ENCODE measurements around the gene APCDD1L. TPM values are rescaled to one million over a fixed set of nuclear protein-coding genes. Genes with fewer than 3 reads are reported as not detected.

The APCDD1L gene
- total RNA-seq, 1 donor from 2014 or later: 0.86 TPM

DNA sequence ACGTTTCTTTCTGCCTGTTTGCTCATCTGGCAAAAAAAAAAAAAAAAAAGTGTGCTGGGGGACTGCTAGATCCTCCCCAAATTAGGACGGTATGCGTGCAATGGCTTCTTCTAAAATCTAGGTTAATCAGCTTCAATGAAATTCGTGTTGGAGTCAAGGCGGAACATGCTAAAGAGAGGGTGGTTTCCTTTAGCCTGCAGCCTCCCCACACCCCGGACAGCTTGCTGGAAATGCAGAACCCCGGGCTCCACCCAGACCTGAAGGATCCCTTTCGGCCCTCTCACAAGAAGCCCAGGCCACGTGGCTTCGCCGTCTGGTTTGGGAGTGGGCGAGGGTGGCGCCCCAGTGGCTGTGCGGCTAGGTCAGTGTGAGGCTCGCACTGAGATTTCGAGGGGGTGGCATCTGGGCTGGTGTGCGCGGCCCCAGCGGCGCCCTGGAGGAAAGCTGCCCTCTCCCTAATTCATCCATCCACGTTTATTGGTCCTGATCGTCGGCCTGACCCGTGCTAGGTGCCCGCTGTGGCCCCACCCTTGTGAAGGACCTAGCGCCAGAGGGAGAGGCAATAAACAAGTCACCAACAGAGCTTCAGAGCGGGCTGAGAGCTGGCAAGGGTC is 49.0 kb downstream of the APCDD1L start:
- no peak for DNase-seq (ENCODE audit: low read depth)
- no peak overlapping the region for H3K4me3 ChIP-seq (ENCODE audit: low read depth, low read length)
- no peak for TF ChIP-seq CTCF (conservative IDR thresholded peaks at IDR 0.05; ENCODE audit: low read depth, low read length)

- no peak for TF ChIP-seq CTCF (conservative IDR thresholded peaks at IDR 0.05; ENCODE audit: low read depth, low read length)
- DNase-seq (ENCODE audit: low read depth): no peak
- no peak overlapping the region for H3K4me3 ChIP-seq (ENCODE audit: low read depth, low read length)
Measured at GRCh38 chr20:58464838-58465237, 50.4 kb downstream of the APCDD1L start.

- no peak for DNase-seq (ENCODE audit: low read depth)
- TF ChIP-seq CTCF (conservative IDR thresholded peaks at IDR 0.05; ENCODE audit: low read depth, low read length): no peak
- H3K4me3 ChIP-seq (ENCODE audit: low read depth, low read length): no peak overlapping the region
Measured at GRCh38 chr20:58463256-58463655, 51.9 kb downstream of the APCDD1L start.

DNA sequence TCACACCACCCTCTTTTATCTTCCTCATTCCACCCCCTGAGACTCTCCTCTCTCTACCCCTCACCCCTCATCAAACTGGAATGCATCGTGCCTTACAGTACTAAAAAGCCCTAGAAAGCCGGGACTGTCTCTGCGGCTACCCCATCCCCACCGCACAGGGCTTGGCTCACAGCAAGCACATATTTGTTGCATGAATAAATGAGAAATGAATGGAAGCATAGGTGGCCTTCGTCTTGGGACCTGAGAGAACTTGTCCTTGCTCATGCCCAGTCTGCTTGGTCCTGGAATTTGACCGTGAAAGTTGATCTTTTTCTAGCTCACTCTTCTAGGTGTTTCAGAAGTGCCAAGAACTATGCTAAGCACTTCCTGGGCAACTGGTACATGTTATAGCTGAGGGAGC is 53.3 kb downstream of the APCDD1L start:
- H3K4me3 ChIP-seq (ENCODE audit: low read depth, low read length): no peak overlapping the region
- TF ChIP-seq CTCF (conservative IDR thresholded peaks at IDR 0.05; ENCODE audit: low read depth, low read length): no peak
- DNase-seq (ENCODE audit: low read depth): no peak

GRCh38 chr20:58461104-58461503 is 54.1 kb downstream of the APCDD1L start:
- no peak overlapping the region for H3K4me3 ChIP-seq (ENCODE audit: low read depth, low read length)
- no peak for TF ChIP-seq CTCF (conservative IDR thresholded peaks at IDR 0.05; ENCODE audit: low read depth, low read length)
- no peak for DNase-seq (ENCODE audit: low read depth)

GRCh38 chr20:58459058-58459750 is 56.0 kb downstream of the APCDD1L start:
- no peak for DNase-seq (ENCODE audit: low read depth)
- no peak for TF ChIP-seq CTCF (conservative IDR thresholded peaks at IDR 0.05; ENCODE audit: low read depth, low read length)
- no peak overlapping the region for H3K4me3 ChIP-seq (ENCODE audit: low read depth, low read length)
